MM.1S (cell line): ENCODE measurements around the gene BCAR1.
"Not testable (repeated sequence)": the region's sequence is repeated elsewhere in the genome, so short reads cannot be mapped to it uniquely, and the experiment has no call there.

ENCODE experiments used
- DNase-seq: peaks from one replicate; pipeline ENCODE4 v3.0.0-alpha.2; 2015
- H2AFZ ChIP-seq: fragments of 300-600 bp; sonication (generic); 2 replicates; pipeline ENCODE4 v1.6.0; 2016; ENCODE audit warnings: antibody characterized with exemption, low read length
- H3F3A ChIP-seq: fragments of 300-600 bp; sonication (generic); 2 replicates; pipeline ENCODE4 v1.6.1; 2016; ENCODE audit warnings: mild to moderate bottlenecking, antibody characterized with exemption, low read length, moderate library complexity, mixed read lengths; ENCODE audit not compliant: insufficient read depth
- H3K27ac ChIP-seq: fragments of 300-600 bp; sonication (generic); 2 replicates; pipeline ENCODE4 v1.5.1; 2016; ENCODE audit warnings: mild to moderate bottlenecking, low read length
- H3K27me3 ChIP-seq: fragments of 300-600 bp; sonication (generic); replicated peaks from 2 replicates; pipeline ENCODE4 v1.6.0; 2016; ENCODE audit warnings: low read length; ENCODE audit not compliant: insufficient read depth
- H3K36me3 ChIP-seq: fragments of 300-600 bp; sonication (generic); replicated peaks from 2 replicates; pipeline ENCODE4 v1.6.1; 2016; ENCODE audit warnings: mild to moderate bottlenecking, low read length, mixed read lengths; ENCODE audit not compliant: insufficient read depth
- H3K4me1 ChIP-seq: fragments of 300-600 bp; sonication (generic); 2 replicates; pipeline ENCODE4 v1.6.1; 2016; ENCODE audit warnings: low read length, mixed read lengths
- H3K4me2 ChIP-seq: fragments of 300-600 bp; sonication (generic); 2 replicates; pipeline ENCODE4 v1.6.0; 2016; ENCODE audit warnings: low read depth, low read length
- H3K4me3 ChIP-seq: fragments of 300-600 bp; sonication (generic); 2 replicates; pipeline ENCODE4 v1.5.1; 2016; ENCODE audit warnings: low read length, mixed read lengths
- H3K79me2 ChIP-seq: fragments of 300-600 bp; sonication (generic); 2 replicates; pipeline ENCODE4 v1.6.1; 2016; ENCODE audit warnings: mixed run types, low read length, mixed read lengths
- H3K9ac ChIP-seq: fragments of 300-600 bp; sonication (generic); 2 replicates; pipeline ENCODE4 v1.6.1; 2016; ENCODE audit warnings: low read length, mixed read lengths
- H3K9me2 ChIP-seq: fragments of 300-600 bp; sonication (generic); replicated peaks from 2 replicates; pipeline ENCODE4 v1.6.1; 2016; ENCODE audit warnings: mild to moderate bottlenecking, low read length, mixed read lengths; ENCODE audit not compliant: insufficient read depth
- H3K9me3 ChIP-seq: fragments of 300-600 bp; sonication (generic); replicated peaks from 2 replicates; pipeline ENCODE4 v1.6.1; 2016; ENCODE audit warnings: mild to moderate bottlenecking, low read length, mixed read lengths; ENCODE audit not compliant: insufficient read depth
- H4K20me1 ChIP-seq: fragments of 300-600 bp; sonication (generic); 2 replicates; pipeline ENCODE4 v1.6.1; 2016; ENCODE audit warnings: mild to moderate bottlenecking, low read length, moderate library complexity, mixed read lengths; ENCODE audit not compliant: insufficient read depth
- EZH2 ChIP-seq: fragments of 300-600 bp; sonication (generic); optimal IDR thresholded peaks from 2 replicates; pipeline ENCODE3; 2017; ENCODE audit warnings: low read depth, mild to moderate bottlenecking, antibody characterized with exemption, low read length, mixed read lengths
- EZH2phosphoT487 ChIP-seq: fragments of 300-600 bp; sonication (generic); IDR thresholded peaks from 2 replicates; pipeline ENCODE4 v1.6.1; 2018; ENCODE audit warnings: antibody characterized with exemption, low read length
- TF ChIP-seq, protein P1 (sequence below): fragments of 300-600 bp; sonication (generic); IDR thresholded peaks from 2 replicates; pipeline ENCODE4 v1.5.1; 2016; ENCODE audit warnings: antibody characterized with exemption, low read length, mixed read lengths

Gene BCAR1

DNA sequence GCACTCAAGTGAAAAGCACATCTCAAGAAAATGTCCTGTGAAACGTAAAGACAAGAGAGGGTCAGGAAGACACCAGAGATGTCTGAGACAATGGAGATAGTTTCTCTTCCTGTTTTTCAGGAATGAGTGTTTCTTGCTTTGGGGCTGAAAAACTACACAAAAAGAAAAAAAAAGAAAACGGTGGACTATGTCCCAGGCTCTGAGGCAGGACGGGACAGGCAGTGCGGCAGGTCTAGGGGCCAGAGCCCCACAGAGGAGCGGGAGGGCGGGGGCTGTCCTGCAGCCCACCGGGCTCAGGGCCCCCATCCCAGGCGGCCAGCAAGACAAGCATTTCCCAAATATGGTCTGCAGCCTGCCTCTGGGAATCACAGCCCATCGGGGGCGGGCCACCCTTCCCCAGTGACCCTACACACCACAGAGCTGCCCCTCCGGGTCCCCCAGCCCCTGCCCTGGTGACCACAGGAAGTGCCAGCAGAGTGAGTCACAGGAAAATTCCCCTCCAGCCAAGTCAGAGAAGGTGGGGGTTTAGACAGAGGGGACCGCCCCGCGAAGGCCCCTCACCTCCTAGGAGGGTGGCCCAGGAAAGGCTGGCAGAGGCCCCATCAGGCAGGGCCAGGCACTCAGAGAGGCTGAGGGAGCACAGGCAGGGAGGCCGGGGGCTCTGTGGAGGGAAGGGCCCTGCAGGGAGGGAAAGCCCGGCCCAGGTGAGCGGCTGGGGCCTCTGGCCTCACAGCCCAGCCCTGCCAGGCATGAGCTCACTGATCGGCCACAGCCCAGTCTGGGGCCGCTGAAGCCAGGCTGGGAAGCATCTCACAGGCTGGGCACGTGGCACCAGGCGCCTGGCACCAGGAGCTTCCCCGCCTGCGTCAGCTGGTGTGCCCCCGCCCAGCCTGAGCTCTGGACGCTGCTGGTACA is 6.3 kb downstream of the BCAR1 start:
- no peak for TF ChIP-seq EZH2phosphoT487
- no peak for TF ChIP-seq EZH2
- TF ChIP-seq, protein P1, sequence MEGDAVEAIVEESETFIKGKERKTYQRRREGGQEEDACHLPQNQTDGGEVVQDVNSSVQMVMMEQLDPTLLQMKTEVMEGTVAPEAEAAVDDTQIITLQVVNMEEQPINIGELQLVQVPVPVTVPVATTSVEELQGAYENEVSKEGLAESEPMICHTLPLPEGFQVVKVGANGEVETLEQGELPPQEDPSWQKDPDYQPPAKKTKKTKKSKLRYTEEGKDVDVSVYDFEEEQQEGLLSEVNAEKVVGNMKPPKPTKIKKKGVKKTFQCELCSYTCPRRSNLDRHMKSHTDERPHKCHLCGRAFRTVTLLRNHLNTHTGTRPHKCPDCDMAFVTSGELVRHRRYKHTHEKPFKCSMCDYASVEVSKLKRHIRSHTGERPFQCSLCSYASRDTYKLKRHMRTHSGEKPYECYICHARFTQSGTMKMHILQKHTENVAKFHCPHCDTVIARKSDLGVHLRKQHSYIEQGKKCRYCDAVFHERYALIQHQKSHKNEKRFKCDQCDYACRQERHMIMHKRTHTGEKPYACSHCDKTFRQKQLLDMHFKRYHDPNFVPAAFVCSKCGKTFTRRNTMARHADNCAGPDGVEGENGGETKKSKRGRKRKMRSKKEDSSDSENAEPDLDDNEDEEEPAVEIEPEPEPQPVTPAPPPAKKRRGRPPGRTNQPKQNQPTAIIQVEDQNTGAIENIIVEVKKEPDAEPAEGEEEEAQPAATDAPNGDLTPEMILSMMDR = no peak
- no peak for DNase-seq
- Histone ChIP-seq H2AFZ (no peak overlapping the region), H3K36me3 (no peaks in the 10 kb centered on the region), H4K20me1 (no peaks in the 10 kb centered on the region), H3K4me1 (no peaks in the 10 kb centered on the region), H3K9me3 (no peaks in the 10 kb centered on the region), H3K27ac (no peak overlapping the region), H3K4me2 (no peak overlapping the region), H3K9me2 (no peaks in the 10 kb centered on the region), H3F3A (no peaks in the 10 kb centered on the region), H3K4me3 (no peak overlapping the region), H3K27me3 (no peaks in the 10 kb centered on the region; the same call in 1 of the 2 replicates), H3K79me2 (no peaks in the 10 kb centered on the region), H3K9ac (no peak overlapping the region)

DNA sequence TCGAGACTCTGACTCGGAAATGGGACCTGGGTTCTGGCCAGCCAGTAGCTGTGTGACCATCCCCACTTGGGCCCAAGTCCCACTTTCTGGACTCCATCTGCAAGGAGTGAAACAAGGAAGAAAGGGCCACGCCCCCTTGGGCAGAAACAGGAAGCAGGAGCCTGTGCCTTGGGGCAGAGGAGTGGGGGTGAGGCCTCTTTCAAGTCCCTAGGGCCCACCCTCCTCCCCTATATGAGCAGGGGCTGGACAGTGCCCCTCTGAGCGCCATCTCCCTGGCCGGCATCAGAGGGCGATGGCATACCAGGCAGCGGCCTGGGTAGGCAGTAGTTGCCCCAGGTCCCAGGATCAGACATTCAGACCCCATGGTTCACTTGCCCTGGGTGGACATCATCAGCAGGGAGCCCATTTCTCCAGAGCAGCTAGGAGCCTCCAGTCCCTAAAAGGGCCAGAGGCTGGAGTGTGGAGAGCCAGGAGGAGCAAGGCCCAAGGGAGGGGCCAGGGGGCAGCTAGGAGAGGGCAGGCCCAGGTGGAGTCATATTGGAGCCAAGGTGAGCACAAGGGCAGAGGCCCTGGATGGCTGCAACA is 7.1 kb downstream of the BCAR1 start:
- H2AFZ ChIP-seq = no peak overlapping the region
- H3F3A ChIP-seq = no peaks in the 10 kb centered on the region
- no peak for DNase-seq
- no peaks in the 10 kb centered on the region for H3K4me1 ChIP-seq
- no peak overlapping the region for H3K27ac ChIP-seq
- no peaks in the 10 kb centered on the region for H3K9me3 ChIP-seq
- TF ChIP-seq, protein P1 = no peak
- no peak for TF ChIP-seq EZH2phosphoT487
- TF ChIP-seq EZH2 = no peak
- no peak overlapping the region for H3K4me2 ChIP-seq
- H3K4me3 ChIP-seq = no peak overlapping the region
- no peaks in the 10 kb centered on the region for H3K27me3 ChIP-seq
- H3K36me3 ChIP-seq = no peaks in the 10 kb centered on the region
- H3K9ac ChIP-seq = no peak overlapping the region
- no peaks in the 10 kb centered on the region for H3K79me2 ChIP-seq
- no peaks in the 10 kb centered on the region for H4K20me1 ChIP-seq
- H3K9me2 ChIP-seq = no peaks in the 10 kb centered on the region

DNA sequence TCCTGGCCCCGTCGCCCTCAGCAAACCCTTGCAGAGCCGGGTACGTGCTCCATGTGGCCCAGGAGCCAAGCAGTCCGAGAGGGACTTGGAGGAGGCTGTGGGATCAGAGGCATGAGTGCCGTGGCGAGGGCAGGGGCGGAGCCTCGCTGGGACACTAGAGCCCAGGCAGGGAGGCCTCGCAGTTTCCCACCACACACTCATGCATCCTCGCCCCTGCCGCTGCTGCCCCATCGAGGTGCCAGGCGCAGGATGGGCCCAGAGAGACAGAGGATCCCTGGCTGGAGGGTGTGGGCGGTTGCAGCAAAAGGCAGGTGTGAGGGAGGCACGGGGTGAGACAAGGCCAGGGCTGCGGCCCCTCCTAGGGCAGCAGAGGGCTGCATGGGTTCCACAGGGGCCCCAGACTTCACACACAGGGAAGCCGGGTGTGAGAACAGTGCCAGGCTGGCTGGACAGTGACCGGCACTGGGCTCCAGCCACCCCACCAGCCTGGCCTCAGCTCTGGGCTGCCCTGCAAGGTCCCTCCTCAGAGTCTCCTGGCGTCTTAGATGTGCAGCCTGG is 7.7 kb downstream of the BCAR1 start:
- H3K4me1 ChIP-seq = no peaks in the 10 kb centered on the region
- no peak overlapping the region for H2AFZ ChIP-seq
- no peak overlapping the region for H3K27ac ChIP-seq

DNA sequence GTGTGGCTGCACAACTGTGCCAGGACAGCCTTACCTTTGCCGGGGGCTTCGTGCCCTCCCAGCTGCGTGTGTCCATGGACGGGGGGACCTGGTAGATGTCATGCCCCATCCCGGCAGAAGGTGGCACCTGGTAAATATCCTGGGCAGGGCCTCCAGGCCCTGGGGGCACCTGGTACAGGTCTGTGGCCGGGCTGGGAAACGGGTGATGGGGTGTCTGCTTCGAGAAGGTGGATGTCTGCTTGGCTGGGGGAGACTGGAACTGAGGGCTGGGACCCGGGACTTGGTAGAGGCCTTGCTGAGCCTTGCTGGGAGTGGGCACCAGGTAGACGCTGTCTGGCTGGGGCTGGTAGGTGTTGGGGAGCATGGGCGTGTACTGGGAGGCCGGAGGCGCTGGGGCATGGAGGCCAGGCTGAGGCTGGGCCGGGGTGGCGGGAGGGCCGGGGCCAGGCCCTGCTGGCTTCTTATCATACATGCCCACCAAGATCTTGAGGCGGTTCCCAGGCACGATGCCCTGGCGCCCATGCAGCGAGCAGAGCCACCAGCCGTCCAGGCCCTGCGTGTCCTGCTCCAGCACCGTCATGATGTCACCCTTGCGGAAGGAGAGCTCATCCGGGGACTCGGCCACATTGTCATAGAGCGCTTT is 8.9 kb downstream of the BCAR1 start:
- not testable (repeated sequence) for H3K9ac ChIP-seq, DNase-seq, H3K27me3 ChIP-seq, H3K4me1 ChIP-seq, H3K9me2 ChIP-seq, H3F3A ChIP-seq, H3K27ac ChIP-seq, H2AFZ ChIP-seq, H3K4me2 ChIP-seq, H3K36me3 ChIP-seq, H3K79me2 ChIP-seq, H3K9me3 ChIP-seq, H3K4me3 ChIP-seq, H4K20me1 ChIP-seq

More for the DNA sequence above, 7.7 kb downstream of the BCAR1 start:
- H3K79me2 ChIP-seq = no peaks in the 10 kb centered on the region
- no peaks in the 10 kb centered on the region for H3K27me3 ChIP-seq
- DNase-seq = no peak
- H3K9ac ChIP-seq = no peak overlapping the region
- H3F3A ChIP-seq = no peaks in the 10 kb centered on the region
- no peaks in the 10 kb centered on the region for H4K20me1 ChIP-seq
- no peak overlapping the region for H3K4me3 ChIP-seq
- TF ChIP-seq EZH2phosphoT487 (no peak), EZH2 (no peak)
- TF ChIP-seq, protein P1 = no peak
- H3K36me3 ChIP-seq = no peaks in the 10 kb centered on the region
- H3K9me3 ChIP-seq = no peaks in the 10 kb centered on the region
- no peaks in the 10 kb centered on the region for H3K9me2 ChIP-seq
- no peak overlapping the region for H3K4me2 ChIP-seq
